ENCODE data around the gene ARHGAP15. TPM values are rescaled to one million over a fixed set of nuclear protein-coding genes. Genes with fewer than 3 reads are reported as not detected.

The ARHGAP15 gene
- polyA plus RNA-seq, 1 donor from 2014 or later: 0.30 TPM

DNA sequence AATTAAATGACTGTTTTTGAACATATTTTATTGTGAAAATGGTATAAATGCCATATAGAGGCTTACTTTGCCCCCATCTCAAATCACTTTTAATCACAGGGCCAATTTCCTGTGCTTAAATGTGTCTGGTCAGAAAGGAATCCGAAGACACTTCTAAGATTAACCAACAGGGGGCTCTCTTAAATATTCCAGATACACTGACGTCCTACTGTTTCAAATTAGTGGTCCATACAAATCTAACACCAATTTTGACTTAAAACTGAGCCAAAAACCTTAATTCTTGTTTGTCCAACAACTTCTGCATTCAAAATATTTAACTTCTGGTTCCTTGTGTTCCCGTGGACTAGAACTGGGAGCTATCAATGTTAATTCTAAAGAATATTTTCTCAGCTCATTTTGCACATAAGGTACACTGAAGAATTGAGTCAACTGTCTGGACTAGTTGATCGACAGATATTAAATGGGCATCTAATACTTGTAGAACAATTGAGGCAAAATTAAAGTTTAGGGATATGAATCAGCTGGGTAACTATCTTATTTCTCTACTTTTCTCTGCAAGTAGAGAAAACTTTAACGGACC, 557.5 kb downstream of the ARHGAP15 start:
- Histone ChIP-seq H2AFZ (ENCODE audit: low read depth, low read length) (no peak overlapping the region), H3K4me2 (ENCODE audit: low read length) (no peak overlapping the region), H3K9me3 (ENCODE audit: low read length) (no peaks in the 10 kb centered on the region), H3K27ac (ENCODE audit: low read length) (no peak overlapping the region), H3K79me2 (replicated peaks; ENCODE audit: insufficient read depth, low read length) (no peaks in the 10 kb centered on the region), H3K9me2 (ENCODE audit: insufficient read depth, low read length) (no peaks in the 10 kb centered on the region), H3K27me3 (ENCODE audit: insufficient read depth, low read depth, low read length) (no peaks in the 10 kb centered on the region), H4K20me1 (ENCODE audit: insufficient read depth) (no peaks in the 10 kb centered on the region), H3K36me3 (ENCODE audit: insufficient read depth, low read length) (no peaks in the 10 kb centered on the region), H3F3A (ENCODE audit: insufficient read depth, low read length, poor library complexity, severe bottlenecking) (no peaks in the 10 kb centered on the region), H3K9ac (ENCODE audit: low read length) (no peak overlapping the region), H3K4me3 (ENCODE audit: low read length) (no peak overlapping the region)
- TF ChIP-seq EZH2 (IDR thresholded peaks at IDR 0.05; ENCODE audit: borderline replicate concordance, insufficient read depth, low read length, poor library complexity, severe bottlenecking) (no peak), EP300 (conservative IDR thresholded peaks at IDR 0.05; ENCODE audit: poor library complexity, severe bottlenecking) (no peak), MXI1 (conservative IDR thresholded peaks at IDR 0.05; ENCODE audit: poor library complexity, severe bottlenecking) (no peak), SMC3 (conservative IDR thresholded peaks at IDR 0.05; ENCODE audit: poor library complexity) (no peak), RAD21 (conservative IDR thresholded peaks at IDR 0.05) (no peak), POLR2AphosphoS5 (IDR thresholded peaks at IDR 0.05) (no peak), TAF1 (IDR thresholded peaks at IDR 0.05; ENCODE audit: low read depth) (no peak)
- TF ChIP-seq, protein P1, sequence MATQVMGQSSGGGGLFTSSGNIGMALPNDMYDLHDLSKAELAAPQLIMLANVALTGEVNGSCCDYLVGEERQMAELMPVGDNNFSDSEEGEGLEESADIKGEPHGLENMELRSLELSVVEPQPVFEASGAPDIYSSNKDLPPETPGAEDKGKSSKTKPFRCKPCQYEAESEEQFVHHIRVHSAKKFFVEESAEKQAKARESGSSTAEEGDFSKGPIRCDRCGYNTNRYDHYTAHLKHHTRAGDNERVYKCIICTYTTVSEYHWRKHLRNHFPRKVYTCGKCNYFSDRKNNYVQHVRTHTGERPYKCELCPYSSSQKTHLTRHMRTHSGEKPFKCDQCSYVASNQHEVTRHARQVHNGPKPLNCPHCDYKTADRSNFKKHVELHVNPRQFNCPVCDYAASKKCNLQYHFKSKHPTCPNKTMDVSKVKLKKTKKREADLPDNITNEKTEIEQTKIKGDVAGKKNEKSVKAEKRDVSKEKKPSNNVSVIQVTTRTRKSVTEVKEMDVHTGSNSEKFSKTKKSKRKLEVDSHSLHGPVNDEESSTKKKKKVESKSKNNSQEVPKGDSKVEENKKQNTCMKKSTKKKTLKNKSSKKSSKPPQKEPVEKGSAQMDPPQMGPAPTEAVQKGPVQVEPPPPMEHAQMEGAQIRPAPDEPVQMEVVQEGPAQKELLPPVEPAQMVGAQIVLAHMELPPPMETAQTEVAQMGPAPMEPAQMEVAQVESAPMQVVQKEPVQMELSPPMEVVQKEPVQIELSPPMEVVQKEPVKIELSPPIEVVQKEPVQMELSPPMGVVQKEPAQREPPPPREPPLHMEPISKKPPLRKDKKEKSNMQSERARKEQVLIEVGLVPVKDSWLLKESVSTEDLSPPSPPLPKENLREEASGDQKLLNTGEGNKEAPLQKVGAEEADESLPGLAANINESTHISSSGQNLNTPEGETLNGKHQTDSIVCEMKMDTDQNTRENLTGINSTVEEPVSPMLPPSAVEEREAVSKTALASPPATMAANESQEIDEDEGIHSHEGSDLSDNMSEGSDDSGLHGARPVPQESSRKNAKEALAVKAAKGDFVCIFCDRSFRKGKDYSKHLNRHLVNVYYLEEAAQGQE (IDR thresholded peaks at IDR 0.05; ENCODE audit: borderline replicate concordance): no peak
- TF ChIP-seq, protein P2, sequence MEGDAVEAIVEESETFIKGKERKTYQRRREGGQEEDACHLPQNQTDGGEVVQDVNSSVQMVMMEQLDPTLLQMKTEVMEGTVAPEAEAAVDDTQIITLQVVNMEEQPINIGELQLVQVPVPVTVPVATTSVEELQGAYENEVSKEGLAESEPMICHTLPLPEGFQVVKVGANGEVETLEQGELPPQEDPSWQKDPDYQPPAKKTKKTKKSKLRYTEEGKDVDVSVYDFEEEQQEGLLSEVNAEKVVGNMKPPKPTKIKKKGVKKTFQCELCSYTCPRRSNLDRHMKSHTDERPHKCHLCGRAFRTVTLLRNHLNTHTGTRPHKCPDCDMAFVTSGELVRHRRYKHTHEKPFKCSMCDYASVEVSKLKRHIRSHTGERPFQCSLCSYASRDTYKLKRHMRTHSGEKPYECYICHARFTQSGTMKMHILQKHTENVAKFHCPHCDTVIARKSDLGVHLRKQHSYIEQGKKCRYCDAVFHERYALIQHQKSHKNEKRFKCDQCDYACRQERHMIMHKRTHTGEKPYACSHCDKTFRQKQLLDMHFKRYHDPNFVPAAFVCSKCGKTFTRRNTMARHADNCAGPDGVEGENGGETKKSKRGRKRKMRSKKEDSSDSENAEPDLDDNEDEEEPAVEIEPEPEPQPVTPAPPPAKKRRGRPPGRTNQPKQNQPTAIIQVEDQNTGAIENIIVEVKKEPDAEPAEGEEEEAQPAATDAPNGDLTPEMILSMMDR (IDR thresholded peaks at IDR 0.05; ENCODE audit: poor library complexity, severe bottlenecking): peak; percentile 24

DNA sequence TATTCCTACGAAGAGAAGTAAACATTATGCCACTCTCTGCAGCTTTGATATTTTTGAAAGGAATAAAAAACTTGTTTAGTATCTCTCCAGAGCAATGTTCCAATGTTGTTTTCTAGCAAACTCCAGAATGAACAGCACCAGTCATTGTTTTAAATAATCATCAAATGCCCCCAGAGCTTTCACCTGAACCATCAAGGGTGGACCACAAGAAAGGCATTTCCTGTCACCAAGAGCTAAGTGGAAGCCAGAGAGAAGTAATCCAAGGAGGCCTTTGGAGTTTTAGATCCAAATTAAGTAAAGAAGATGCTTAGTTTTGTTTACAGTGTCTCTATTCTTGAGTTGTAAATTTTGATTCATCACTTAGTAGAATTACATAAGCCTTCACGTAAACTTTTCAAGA, 559.0 kb downstream of the ARHGAP15 start:
- H4K20me1 ChIP-seq (ENCODE audit: insufficient read depth): no peaks in the 10 kb centered on the region
- H3K79me2 ChIP-seq (replicated peaks; ENCODE audit: insufficient read depth, low read length): no peaks in the 10 kb centered on the region
- no peak overlapping the region for H3K4me3 ChIP-seq (ENCODE audit: low read length)
- H3K9me2 ChIP-seq (ENCODE audit: insufficient read depth, low read length): no peaks in the 10 kb centered on the region
- H3K27ac ChIP-seq (ENCODE audit: low read length): no peak overlapping the region
- H2AFZ ChIP-seq (ENCODE audit: low read depth, low read length): no peak overlapping the region
- no peak overlapping the region for H3K4me2 ChIP-seq (ENCODE audit: low read length)
- no peaks in the 10 kb centered on the region for H3K27me3 ChIP-seq (ENCODE audit: insufficient read depth, low read depth, low read length)
- H3K9ac ChIP-seq (ENCODE audit: low read length): no peak overlapping the region
- H3K9me3 ChIP-seq (ENCODE audit: low read length): no peaks in the 10 kb centered on the region
- no peaks in the 10 kb centered on the region for H3K36me3 ChIP-seq (ENCODE audit: insufficient read depth, low read length)
- H3F3A ChIP-seq (ENCODE audit: insufficient read depth, low read length, poor library complexity, severe bottlenecking): no peaks in the 10 kb centered on the region
- TF ChIP-seq RAD21 (conservative IDR thresholded peaks at IDR 0.05): no peak
- TF ChIP-seq EP300 (conservative IDR thresholded peaks at IDR 0.05; ENCODE audit: poor library complexity, severe bottlenecking): no peak
- TF ChIP-seq POLR2AphosphoS5 (IDR thresholded peaks at IDR 0.05): no peak
- TF ChIP-seq, protein P1 (IDR thresholded peaks at IDR 0.05; ENCODE audit: borderline replicate concordance): no peak
- TF ChIP-seq TAF1 (IDR thresholded peaks at IDR 0.05; ENCODE audit: low read depth): no peak
- no peak for TF ChIP-seq SMC3 (conservative IDR thresholded peaks at IDR 0.05; ENCODE audit: poor library complexity)
- TF ChIP-seq, protein P2 (IDR thresholded peaks at IDR 0.05; ENCODE audit: poor library complexity, severe bottlenecking): no peak
- no peak for TF ChIP-seq EZH2 (IDR thresholded peaks at IDR 0.05; ENCODE audit: borderline replicate concordance, insufficient read depth, low read length, poor library complexity, severe bottlenecking)
- no peak for TF ChIP-seq MXI1 (conservative IDR thresholded peaks at IDR 0.05; ENCODE audit: poor library complexity, severe bottlenecking)
